Parathyroid adenoma (tissue), 2 donors: ENCODE results near the gene PLEKHA7.
"Not testable (repeated sequence)": the region's sequence is repeated elsewhere in the genome, so short reads cannot be mapped to it uniquely, and the experiment has no call there.

Experiments
- H2AFZ ChIP-seq: fragments of 300-600 bp; sonication (generic); one replicate; pipeline ENCODE4 v1.7.0; 2017; ENCODE audit warnings: antibody characterized with exemption, mild to moderate bottlenecking
- H3K27ac ChIP-seq: fragments of 300-600 bp; sonication (generic); one replicate; pipeline ENCODE4 v1.7.0; 2017
- H3K27me3 ChIP-seq: fragments of 300-600 bp; sonication (generic); one replicate; pipeline ENCODE4 v1.7.0; 2017; ENCODE audit warnings: low read length; ENCODE audit not compliant: control insufficient read depth, insufficient read depth
- H3K36me3 ChIP-seq: fragments of 300-600 bp; sonication (generic); one replicate; pipeline ENCODE4 v1.7.0; 2017; ENCODE audit warnings: low read length; ENCODE audit not compliant: control insufficient read depth, insufficient read depth
- H3K4me1 ChIP-seq: fragments of 300-600 bp; sonication (generic); one replicate; pipeline ENCODE4 v1.7.0; 2017; ENCODE audit warnings: control low read depth
- H3K4me2 ChIP-seq: fragments of 300-600 bp; sonication (generic); one replicate; pipeline ENCODE4 v1.7.0; 2017; ENCODE audit warnings: low read length
- H3K4me3 ChIP-seq: fragments of 300-600 bp; sonication (generic); one replicate; pipeline ENCODE4 v1.7.0; 2017; ENCODE audit warnings: low read depth, low read length
- H3K79me2 ChIP-seq: fragments of 300-600 bp; sonication (generic); one replicate; pipeline ENCODE4 v1.7.0; 2017; ENCODE audit warnings: control low read depth
- H3K9ac ChIP-seq: fragments of 300-600 bp; sonication (generic); one replicate; pipeline ENCODE4 v1.7.0; 2017; ENCODE audit warnings: mild to moderate bottlenecking
- H3K9me3 ChIP-seq: fragments of 300-600 bp; sonication (generic); one replicate; pipeline ENCODE4 v1.7.0; 2017; ENCODE audit warnings: low read length; ENCODE audit not compliant: control insufficient read depth
- TF ChIP-seq, protein P1 (sequence below): fragments of 300-600 bp; sonication (generic); IDR thresholded peaks from one replicate; pipeline ENCODE4 v1.7.0; 2017; ENCODE audit warnings: antibody characterized with exemption, mild to moderate bottlenecking
- donor health status: primary hyperparathyroidism.

Gene PLEKHA7

DNA sequence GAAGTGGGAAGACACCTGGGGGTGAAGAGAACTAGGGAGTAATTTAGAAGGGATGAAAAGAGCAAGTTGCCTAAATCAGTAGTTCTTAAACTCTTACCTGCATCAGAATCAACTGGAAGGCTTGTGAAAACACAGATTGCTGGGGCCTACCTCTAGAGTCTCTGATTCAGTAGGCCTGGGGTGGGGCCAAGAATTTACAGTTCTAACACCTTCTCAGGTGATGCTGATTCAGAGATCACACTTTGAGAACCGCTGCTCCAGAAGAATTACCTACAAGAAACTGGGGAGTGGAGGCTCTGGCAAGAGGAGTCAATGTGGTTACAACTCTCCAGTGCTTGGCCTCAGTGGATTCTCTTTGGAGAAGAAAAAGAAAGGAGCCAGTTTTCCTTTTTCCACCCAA, 147.1 kb downstream of the PLEKHA7 start:
- Histone ChIP-seq H3K9ac (no peak overlapping the region), H2AFZ (no peak overlapping the region), H3K4me2 (no peak overlapping the region), H3K4me3 (no peak overlapping the region), H3K27ac (no peak overlapping the region), H3K79me2 (no peaks in the 10 kb centered on the region), H3K4me1 (no peaks in the 10 kb centered on the region), H3K9me3 (no peaks in the 10 kb centered on the region), H3K27me3 (no peaks in the 10 kb centered on the region), H3K36me3 (no peaks in the 10 kb centered on the region)
- TF ChIP-seq, protein P1, sequence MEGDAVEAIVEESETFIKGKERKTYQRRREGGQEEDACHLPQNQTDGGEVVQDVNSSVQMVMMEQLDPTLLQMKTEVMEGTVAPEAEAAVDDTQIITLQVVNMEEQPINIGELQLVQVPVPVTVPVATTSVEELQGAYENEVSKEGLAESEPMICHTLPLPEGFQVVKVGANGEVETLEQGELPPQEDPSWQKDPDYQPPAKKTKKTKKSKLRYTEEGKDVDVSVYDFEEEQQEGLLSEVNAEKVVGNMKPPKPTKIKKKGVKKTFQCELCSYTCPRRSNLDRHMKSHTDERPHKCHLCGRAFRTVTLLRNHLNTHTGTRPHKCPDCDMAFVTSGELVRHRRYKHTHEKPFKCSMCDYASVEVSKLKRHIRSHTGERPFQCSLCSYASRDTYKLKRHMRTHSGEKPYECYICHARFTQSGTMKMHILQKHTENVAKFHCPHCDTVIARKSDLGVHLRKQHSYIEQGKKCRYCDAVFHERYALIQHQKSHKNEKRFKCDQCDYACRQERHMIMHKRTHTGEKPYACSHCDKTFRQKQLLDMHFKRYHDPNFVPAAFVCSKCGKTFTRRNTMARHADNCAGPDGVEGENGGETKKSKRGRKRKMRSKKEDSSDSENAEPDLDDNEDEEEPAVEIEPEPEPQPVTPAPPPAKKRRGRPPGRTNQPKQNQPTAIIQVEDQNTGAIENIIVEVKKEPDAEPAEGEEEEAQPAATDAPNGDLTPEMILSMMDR: no peak

DNA sequence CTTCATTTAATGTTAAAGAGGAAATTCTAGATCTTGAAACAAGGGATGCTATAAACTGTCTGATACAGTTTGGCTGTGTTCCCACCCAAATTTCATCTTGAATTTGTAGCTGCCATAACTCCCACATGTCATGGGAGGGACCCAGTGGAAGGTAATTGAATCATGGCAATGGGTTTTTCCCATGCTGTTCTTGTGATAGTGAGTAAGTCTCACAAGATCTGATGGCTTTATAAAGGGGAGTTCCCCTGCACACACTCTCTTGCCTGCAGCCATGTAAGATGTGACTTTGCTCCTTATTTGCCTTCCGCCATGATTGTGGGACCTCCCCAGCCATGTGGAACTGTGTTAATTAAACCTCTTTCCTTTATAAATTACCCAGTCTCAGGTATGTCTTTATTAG, 149.8 kb downstream of the PLEKHA7 start:
- H3K9me3 ChIP-seq, H3K27ac ChIP-seq, H2AFZ ChIP-seq, H3K9ac ChIP-seq, H3K4me3 ChIP-seq, H3K27me3 ChIP-seq, H3K4me1 ChIP-seq, H3K4me2 ChIP-seq, H3K36me3 ChIP-seq, H3K79me2 ChIP-seq: not testable (repeated sequence)

DNA sequence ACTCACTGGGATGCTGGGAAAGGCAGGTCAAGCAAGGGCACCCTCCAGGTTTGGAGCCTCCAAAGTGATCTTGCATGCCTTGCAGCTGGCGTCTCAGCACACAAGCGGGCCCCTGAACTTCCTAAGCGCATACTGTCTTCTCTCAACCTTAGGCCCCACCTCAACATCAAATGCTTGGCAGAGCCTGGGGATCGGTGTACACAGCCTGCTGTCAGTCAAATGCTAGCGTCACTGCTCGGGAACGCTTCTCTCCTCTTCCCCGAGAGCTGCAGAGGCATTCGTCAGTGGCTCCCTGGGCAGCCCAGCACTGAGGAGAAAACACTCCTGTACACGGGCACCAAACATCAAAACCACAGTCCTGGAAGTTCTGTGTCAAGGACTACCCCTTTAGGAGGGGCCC, 150.8 kb downstream of the PLEKHA7 start:
- no peaks in the 10 kb centered on the region for H3K4me1 ChIP-seq
- no peaks in the 10 kb centered on the region for H3K9me3 ChIP-seq
- H3K4me2 ChIP-seq: no peak overlapping the region
- TF ChIP-seq, protein P1: no peak
- no peak overlapping the region for H3K9ac ChIP-seq
- H3K79me2 ChIP-seq: no peaks in the 10 kb centered on the region
- H2AFZ ChIP-seq: no peak overlapping the region
- H3K4me3 ChIP-seq: no peak overlapping the region
- H3K36me3 ChIP-seq: no peaks in the 10 kb centered on the region
- no peak overlapping the region for H3K27ac ChIP-seq
- no peaks in the 10 kb centered on the region for H3K27me3 ChIP-seq

DNA sequence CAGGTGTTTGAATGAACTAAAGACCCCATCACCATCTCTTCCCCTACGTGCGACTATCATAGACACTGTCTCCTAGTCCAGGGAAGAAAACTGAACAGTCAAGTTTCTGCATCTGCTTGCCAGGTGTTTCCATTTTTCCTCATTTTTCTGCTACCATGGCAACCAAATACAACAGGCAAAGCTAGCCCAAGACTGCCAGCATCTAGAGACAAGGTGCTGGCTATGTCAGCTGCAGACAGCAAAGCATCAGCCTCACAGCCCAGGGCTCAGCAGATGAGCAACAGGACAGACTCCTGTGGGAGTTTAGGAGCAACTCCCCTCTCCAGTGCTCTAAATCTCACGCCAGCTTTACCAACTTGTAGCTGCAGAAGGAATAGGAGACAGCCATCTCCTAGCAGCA, 151.5 kb downstream of the PLEKHA7 start:
- no peaks in the 10 kb centered on the region for H3K4me1 ChIP-seq
- H3K9me3 ChIP-seq: no peaks in the 10 kb centered on the region
- no peak overlapping the region for H3K4me3 ChIP-seq
- H2AFZ ChIP-seq: no peak overlapping the region
- no peak overlapping the region for H3K4me2 ChIP-seq
- no peak overlapping the region for H3K27ac ChIP-seq
- no peaks in the 10 kb centered on the region for H3K27me3 ChIP-seq
- H3K9ac ChIP-seq: no peak overlapping the region
- no peaks in the 10 kb centered on the region for H3K79me2 ChIP-seq
- no peaks in the 10 kb centered on the region for H3K36me3 ChIP-seq
- TF ChIP-seq, protein P1: no peak

DNA sequence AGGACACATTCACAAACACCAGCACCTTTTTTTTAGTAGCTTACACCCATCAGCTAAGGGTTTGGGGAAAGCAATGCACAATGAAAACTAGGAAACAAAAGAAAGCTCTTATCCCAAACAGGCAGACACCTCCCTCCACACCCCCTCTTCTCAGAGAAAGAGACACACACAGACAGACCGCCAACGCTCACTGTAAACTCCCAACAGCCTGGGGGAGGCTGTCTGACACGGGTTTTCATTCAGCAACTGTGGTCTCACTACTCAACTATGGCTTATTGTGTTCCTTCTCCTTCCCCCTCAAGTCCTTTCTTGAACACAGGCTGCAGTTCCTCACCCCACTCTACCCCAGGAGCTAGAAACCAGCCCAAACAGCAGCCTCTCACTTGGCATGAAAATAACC, 152.4 kb downstream of the PLEKHA7 start:
- Histone ChIP-seq H3K79me2 (no peaks in the 10 kb centered on the region), H3K9me3 (no peaks in the 10 kb centered on the region), H3K9ac (no peak overlapping the region), H3K36me3 (no peaks in the 10 kb centered on the region), H2AFZ (no peak overlapping the region), H3K27me3 (no peaks in the 10 kb centered on the region), H3K4me3 (no peak overlapping the region), H3K27ac (no peak overlapping the region), H3K4me1 (no peaks in the 10 kb centered on the region), H3K4me2 (no peak overlapping the region)
- TF ChIP-seq, protein P1: no peak
